ENCODE results near the gene CAPN8. TPM values are rescaled to one million over a fixed set of nuclear protein-coding genes. Genes with fewer than 3 reads are reported as not detected.

The CAPN8 gene
- total RNA-seq, 2 experiments from 2014 or later = 0.27 to 0.34 TPM

DNA sequence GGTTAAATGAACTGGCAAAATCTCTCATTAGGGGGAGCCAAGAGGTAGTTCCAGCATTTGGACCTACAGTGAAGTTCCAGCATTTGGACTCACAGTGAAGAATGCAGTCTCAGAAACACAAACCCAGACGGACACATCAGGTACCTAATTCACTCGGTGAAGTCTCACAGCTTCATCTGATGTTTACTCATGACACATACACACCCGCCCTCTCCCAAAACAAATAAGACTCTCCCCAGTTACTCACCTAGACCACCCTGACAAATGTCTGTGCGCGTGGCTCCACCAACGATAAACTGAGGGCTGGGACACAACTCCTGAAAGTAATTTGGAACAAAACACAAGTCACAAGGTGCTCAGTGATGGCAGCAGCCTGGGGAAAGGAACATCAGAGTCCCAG lies 11.4 kb downstream of the CAPN8 start:
- TF ChIP-seq, protein P1, sequence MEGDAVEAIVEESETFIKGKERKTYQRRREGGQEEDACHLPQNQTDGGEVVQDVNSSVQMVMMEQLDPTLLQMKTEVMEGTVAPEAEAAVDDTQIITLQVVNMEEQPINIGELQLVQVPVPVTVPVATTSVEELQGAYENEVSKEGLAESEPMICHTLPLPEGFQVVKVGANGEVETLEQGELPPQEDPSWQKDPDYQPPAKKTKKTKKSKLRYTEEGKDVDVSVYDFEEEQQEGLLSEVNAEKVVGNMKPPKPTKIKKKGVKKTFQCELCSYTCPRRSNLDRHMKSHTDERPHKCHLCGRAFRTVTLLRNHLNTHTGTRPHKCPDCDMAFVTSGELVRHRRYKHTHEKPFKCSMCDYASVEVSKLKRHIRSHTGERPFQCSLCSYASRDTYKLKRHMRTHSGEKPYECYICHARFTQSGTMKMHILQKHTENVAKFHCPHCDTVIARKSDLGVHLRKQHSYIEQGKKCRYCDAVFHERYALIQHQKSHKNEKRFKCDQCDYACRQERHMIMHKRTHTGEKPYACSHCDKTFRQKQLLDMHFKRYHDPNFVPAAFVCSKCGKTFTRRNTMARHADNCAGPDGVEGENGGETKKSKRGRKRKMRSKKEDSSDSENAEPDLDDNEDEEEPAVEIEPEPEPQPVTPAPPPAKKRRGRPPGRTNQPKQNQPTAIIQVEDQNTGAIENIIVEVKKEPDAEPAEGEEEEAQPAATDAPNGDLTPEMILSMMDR (IDR thresholded peaks at IDR 0.05) = no peak
- no peak overlapping the region for H3K4me3 ChIP-seq (ENCODE audit: low read length)
- CTCF ChIA-PET = no interaction called here
- H3K27ac ChIP-seq (ENCODE audit: low read depth in 1 of 2, low read length in 2 of 2) = no peak overlapping the region
- H3K9me3 ChIP-seq (ENCODE audit: control insufficient read depth in 1 of 2, insufficient read depth in 1 of 2, low read length in 2 of 2) = no peaks in the 10 kb centered on the region
- H3K36me3 Mint-ChIP-seq (ENCODE audit: low read depth) = no peaks in the 10 kb centered on the region
- H3K27me3 ChIP-seq (ENCODE audit: control insufficient read depth in 1 of 2, insufficient read depth in 2 of 2, low read length in 2 of 2) = peaks cover 0 to 2% of the 10 kb centered on the region in 2 experiments
- ATAC-seq (ENCODE audit: poor library complexity) (no peak), DNase-seq (no peak)
- no peaks in the 10 kb centered on the region for H3K36me3 ChIP-seq (ENCODE audit: insufficient read depth, low read length)
- H3K27me3 Mint-ChIP-seq = peaks cover 15% of the 10 kb centered on the region
- H3K27ac Mint-ChIP-seq = no peak overlapping the region
- peaks cover 4% of the 10 kb centered on the region for H3K4me1 ChIP-seq (ENCODE audit: insufficient read depth, low read length)
- intact Hi-C loops (cut with DNase I, micrococcal nuclease) = no loop called here
- no peak overlapping the region for H3K4me3 Mint-ChIP-seq
- H3K9me3 Mint-ChIP-seq = no peaks in the 10 kb centered on the region
- POLR2A ChIA-PET = no interaction called here
- H3K4me1 Mint-ChIP-seq (ENCODE audit: low read depth) = no peaks in the 10 kb centered on the region

GRCh38 chr1:223653431-223653830 lies 12.1 kb downstream of the CAPN8 start:
- Mint-ChIP-seq H3K27me3 (peaks cover 20% of the 10 kb centered on the region), H3K4me1 (ENCODE audit: low read depth) (no peaks in the 10 kb centered on the region), H3K36me3 (ENCODE audit: low read depth) (no peaks in the 10 kb centered on the region), H3K27ac (no peak overlapping the region), H3K4me3 (no peak overlapping the region), H3K9me3 (no peaks in the 10 kb centered on the region)
- ChIA-PET CTCF (no interaction called here), POLR2A (no interaction called here)
- Histone ChIP-seq H3K4me3 (ENCODE audit: low read length) (no peak overlapping the region), H3K36me3 (ENCODE audit: insufficient read depth, low read length) (no peaks in the 10 kb centered on the region), H3K4me1 (ENCODE audit: insufficient read depth, low read length) (peaks cover 4% of the 10 kb centered on the region), H3K27ac (ENCODE audit: low read depth in 1 of 2, low read length in 2 of 2) (no peak overlapping the region), H3K27me3 (ENCODE audit: control insufficient read depth in 1 of 2, insufficient read depth in 2 of 2, low read length in 2 of 2) (peaks cover 0 to 2% of the 10 kb centered on the region in 2 experiments), H3K9me3 (ENCODE audit: control insufficient read depth in 1 of 2, insufficient read depth in 1 of 2, low read length in 2 of 2) (no peaks in the 10 kb centered on the region)
- TF ChIP-seq, protein P1 (IDR thresholded peaks at IDR 0.05) = no peak
- no peak for ATAC-seq (ENCODE audit: poor library complexity)
- DNase-seq = no peak
- intact Hi-C loops (cut with DNase I, micrococcal nuclease) = no loop called here

DNA sequence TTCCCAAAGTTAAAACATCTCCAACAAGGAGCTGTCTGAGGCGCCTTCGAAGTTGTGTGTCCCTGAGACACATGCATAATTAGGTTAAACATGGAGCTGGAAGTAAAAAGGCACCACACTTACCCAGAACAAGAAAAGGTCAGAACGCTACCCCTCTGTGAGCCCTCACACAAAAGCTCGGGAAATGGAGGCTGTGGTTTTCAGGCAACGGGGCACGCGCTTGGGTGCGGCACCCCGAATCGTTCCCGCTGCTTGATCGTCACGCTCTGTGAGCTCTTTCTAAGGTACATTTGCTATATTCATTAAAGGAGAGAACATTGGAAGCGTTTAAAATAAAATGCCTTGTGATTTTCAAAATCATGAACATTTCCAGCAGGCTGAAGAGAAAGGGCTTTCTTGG lies 12.5 kb downstream of the CAPN8 start:
- Histone ChIP-seq H3K27ac (ENCODE audit: low read depth in 1 of 2, low read length in 2 of 2) (no peak overlapping the region), H3K4me3 (ENCODE audit: low read length) (no peak overlapping the region), H3K27me3 (ENCODE audit: control insufficient read depth in 1 of 2, insufficient read depth in 2 of 2, low read length in 2 of 2) (peaks cover 0 to 2% of the 10 kb centered on the region in 2 experiments), H3K36me3 (ENCODE audit: insufficient read depth, low read length) (no peaks in the 10 kb centered on the region), H3K9me3 (ENCODE audit: control insufficient read depth in 1 of 2, insufficient read depth in 1 of 2, low read length in 2 of 2) (no peaks in the 10 kb centered on the region), H3K4me1 (ENCODE audit: insufficient read depth, low read length) (peaks cover 4% of the 10 kb centered on the region)
- intact Hi-C loops (cut with DNase I, micrococcal nuclease) = no loop called here
- Mint-ChIP-seq H3K36me3 (ENCODE audit: low read depth) (no peaks in the 10 kb centered on the region), H3K27me3 (peaks cover 23% of the 10 kb centered on the region), H3K4me3 (no peak overlapping the region), H3K9me3 (no peaks in the 10 kb centered on the region), H3K4me1 (ENCODE audit: low read depth) (no peaks in the 10 kb centered on the region), H3K27ac (no peak overlapping the region)
- DNase-seq (no peak), ATAC-seq (ENCODE audit: poor library complexity) (no peak)
- ChIA-PET CTCF (no interaction called here), POLR2A (no interaction called here)
- TF ChIP-seq, protein P1 (IDR thresholded peaks at IDR 0.05) = no peak

All from CD4-positive, alpha-beta T cell (primary cell).